SK-N-SH (cell line): ENCODE data around the gene NUPR2. TPM values are rescaled to one million over a fixed set of nuclear protein-coding genes. Genes with fewer than 3 reads are reported as not detected.

Experiments
- CTCF ChIA-PET: fragments of 300-600, 350-600 bp; formaldehyde crosslinking; extraction: SDS; loops from one replicate; lab custom pipeline; 2021; lab: Yijun Ruan, JAX
- POLR2A ChIA-PET: fragments of 350-600 bp; sonication (Branson Sonifier 250); formaldehyde crosslinking; extraction: SDS; loops from one replicate; lab custom pipeline; 2020; ENCODE audit warnings: antibody characterized with exemption, inconsistent platforms; lab: Yijun Ruan, JAX
- DNase-seq: peaks from one replicate; pipeline ENCODE4 v3.0.0; 2012
- H2AFZ ChIP-seq: fragments of 200-600 bp; sonication (generic); 2 replicates; pipeline ENCODE4 v1.8.1; 2016; ENCODE audit warnings: antibody characterized with exemption, mild to moderate bottlenecking, low read depth
- H3F3A ChIP-seq: fragments of 200-600 bp; sonication (generic); replicated peaks from 2 replicates; pipeline ENCODE3; 2016; ENCODE audit warnings: antibody characterized with exemption, mild to moderate bottlenecking; ENCODE audit not compliant: insufficient read depth
- H3K27ac ChIP-seq, 2 experiments: fragments of 200-500 bp in 1 of 2; fragments of 200-600 bp in 1 of 2; sonication (Bioruptor generic) in 1 of 2; sonication (generic), shearing (Covaris generic) in 1 of 2; 2 replicates each; pipeline versions ENCODE4 v1.5.1 to v1.6.1; 2014 to 2016; ENCODE audit warnings: low read depth in 2 of 2, inconsistent platforms in 1 of 2, low read length in 1 of 2, mild to moderate bottlenecking in 1 of 2, mixed read lengths in 1 of 2
- H3K27me3 ChIP-seq: fragments of 200-600 bp; sonication (generic), shearing (Covaris generic); 2 replicates; pipeline ENCODE4 v1.6.1; 2016; ENCODE audit warnings: mixed run types; ENCODE audit not compliant: insufficient read depth
- H3K36me3 ChIP-seq, 2 experiments: fragments of 200-500 bp in 1 of 2; fragments of 200-600 bp in 1 of 2; sonication (Bioruptor generic) in 1 of 2; sonication (generic) in 1 of 2; replicated peaks in 1 of 2; 2 replicates each; pipeline versions ENCODE3 to v1.5.1; 2014 to 2016; ENCODE audit warnings: low read length in 1 of 2, mild to moderate bottlenecking in 1 of 2; ENCODE audit not compliant: insufficient read depth in 2 of 2, control insufficient read depth in 1 of 2
- H3K4me1 ChIP-seq, 2 experiments: fragments of 200-500 bp in 1 of 2; fragments of 200-600 bp in 1 of 2; sonication (Bioruptor generic) in 1 of 2; sonication (generic), shearing (Covaris generic) in 1 of 2; 2 replicates each; pipeline versions ENCODE4 v1.5.1 to v1.6.1; 2014 to 2016; ENCODE audit warnings: low read depth in 1 of 2, low read length in 1 of 2, mixed run types in 1 of 2; ENCODE audit not compliant: insufficient read depth in 2 of 2, control insufficient read depth in 1 of 2
- H3K4me2 ChIP-seq: fragments of 200-600 bp; sonication (generic), shearing (Covaris generic); 2 replicates; pipeline ENCODE4 v1.6.1; 2017; ENCODE audit warnings: mixed run types
- H3K4me3 ChIP-seq, 2 experiments: fragments of 200-500 bp in 1 of 2; fragments of 200-600 bp in 1 of 2; sonication (Bioruptor generic) in 1 of 2; sonication (generic), shearing (Covaris generic) in 1 of 2; 2 replicates each; pipeline versions ENCODE4 v1.5.1 to v1.8.1; 2014 to 2016; ENCODE audit warnings: low read depth in 2 of 2, inconsistent platforms in 1 of 2, low read length in 1 of 2, mild to moderate bottlenecking in 1 of 2, mixed read lengths in 1 of 2, moderate library complexity in 1 of 2
- H3K79me2 ChIP-seq: fragments of 200-600 bp; sonication (generic); 2 replicates; pipeline ENCODE4 v1.8.1; 2017; ENCODE audit warnings: mild to moderate bottlenecking; ENCODE audit not compliant: insufficient read depth
- H3K9ac ChIP-seq: fragments of 200-600 bp; sonication (generic); 2 replicates; pipeline ENCODE4 v1.6.1; 2017; ENCODE audit warnings: mixed run types
- H3K9me2 ChIP-seq: fragments of 200-600 bp; sonication (generic); 2 replicates; pipeline ENCODE4 v1.6.1; 2017; ENCODE audit warnings: mixed run types
- H3K9me3 ChIP-seq: fragments of 200-600 bp; sonication (generic); 2 replicates; pipeline ENCODE4 v1.6.1; 2017; ENCODE audit warnings: mixed run types, mild to moderate bottlenecking, moderate library complexity
- H4K20me1 ChIP-seq: fragments of 200-600 bp; sonication (generic); 2 replicates; pipeline ENCODE4 v1.6.1; 2017; ENCODE audit warnings: mild to moderate bottlenecking, mixed run types; ENCODE audit not compliant: insufficient read depth
- EZH2phosphoT487 ChIP-seq: fragments of 200-600 bp; sonication (generic); IDR thresholded peaks from 2 replicates; pipeline ENCODE4 v1.6.1; 2017; ENCODE audit warnings: low read depth, mixed run types, mild to moderate bottlenecking, antibody characterized with exemption, moderate library complexity, borderline replicate concordance
- FOSL2 ChIP-seq: IDR thresholded peaks from 2 replicates; pipeline ENCODE4 v1.4.0; 2012; ENCODE audit warnings: low read depth, mild to moderate bottlenecking, moderate library complexity, borderline replicate concordance
- MEF2A ChIP-seq: IDR thresholded peaks from 2 replicates; pipeline ENCODE4 v1.4.0; 2012; ENCODE audit warnings: low read depth, borderline replicate concordance
- NRF1 ChIP-seq: IDR thresholded peaks from 2 replicates; pipeline ENCODE4 v1.6.1; 2012; ENCODE audit warnings: low read depth, mild to moderate bottlenecking, low read length
- PBX3 ChIP-seq: IDR thresholded peaks from 2 replicates; pipeline ENCODE4; 2012
- RCOR1 ChIP-seq: fragments of 150-350 bp; IDR thresholded peaks from 2 replicates; pipeline ENCODE4 v1.6.1; 2017; ENCODE audit warnings: antibody characterized with exemption, low read length
- REST ChIP-seq: IDR thresholded peaks from 2 replicates; pipeline ENCODE4 v1.6.1; 2012; ENCODE audit warnings: mild to moderate bottlenecking, low read depth, low read length, moderate library complexity
- SIN3A ChIP-seq: IDR thresholded peaks from 2 replicates; pipeline ENCODE4 v1.6.1; 2012; ENCODE audit warnings: low read depth, mild to moderate bottlenecking, low read length, moderate library complexity, borderline replicate concordance
- SMC3 ChIP-seq: IDR thresholded peaks from 2 replicates; pipeline ENCODE4 v1.6.1; 2012; ENCODE audit warnings: low read depth, low read length, improper control_type of control experiment
- USF1 ChIP-seq: IDR thresholded peaks from 2 replicates; pipeline ENCODE4 v1.4.0; 2012; ENCODE audit warnings: low read depth, borderline replicate concordance
- WGBS: methylation state at CpG from one replicate; pipeline ENCODE4 v1.1.6; 2017; ENCODE audit warnings: low lambda C conversion rate; 5-methylcytosine and 5-hydroxymethylcytosine counted together
- polyA plus RNA-seq, 3 experiments: library from polyadenylated mRNA; depleted of rRNA; stranded (reverse); fragments of >200 nt; gene quantifications; 2 replicates each; pipeline ENCODE4 v1.2.3, GENCODE V29; 2012

NUPR2 gene
- polyA plus RNA-seq, 1 of the 3 experiments (the other 2 are of a cell fraction), result not detected

- ChIA-PET CTCF (no interaction called here), POLR2A (no interaction called here)
- WGBS, result 8% methylated on average over 1 of the region's 1 CpG
These were observed 5.6 kb downstream of the NUPR2 start for GRCh38 chr7:56110611-56111010.

GRCh38 chr7:56107954-56108258 is 8.3 kb downstream of the NUPR2 start:
- WGBS, result 95% methylated on average over 1 of the region's 1 CpG
- H3K79me2 ChIP-seq, result peaks cover 34% of the 10 kb centered on the region
- POLR2A ChIA-PET, result no interaction called here

More at GRCh38 chr7:56110611-56111010, 5.6 kb downstream of the NUPR2 start:
- no peaks in the 10 kb centered on the region for H3K9me2 ChIP-seq
- H3F3A ChIP-seq, result peaks cover 3% of the 10 kb centered on the region
- no peaks in the 10 kb centered on the region for H4K20me1 ChIP-seq
- no peak overlapping the region for H3K4me2 ChIP-seq
- H3K36me3 ChIP-seq, result no peaks in the 10 kb centered on the region
- no peak overlapping the region for H3K9ac ChIP-seq
- no peak for DNase-seq
- TF ChIP-seq FOSL2, result no peak
- no peak for TF ChIP-seq EZH2phosphoT487
- no peak for TF ChIP-seq PBX3
- no peak overlapping the region for H3K27ac ChIP-seq
- no peaks in the 10 kb centered on the region; a peak in 1 of 4 replicates for H3K4me1 ChIP-seq
- no peaks in the 10 kb centered on the region for H3K9me3 ChIP-seq
- peaks cover 6% of the 10 kb centered on the region for H3K79me2 ChIP-seq
- H2AFZ ChIP-seq, result no peak overlapping the region
- no peak overlapping the region for H3K4me3 ChIP-seq
- H3K27me3 ChIP-seq, result peaks cover 8% of the 10 kb centered on the region; the same call in 1 of the 2 replicates

More at GRCh38 chr7:56107954-56108258, 8.3 kb downstream of the NUPR2 start:
- no peak for DNase-seq
- Histone ChIP-seq H3K9me3 (no peaks in the 10 kb centered on the region), H2AFZ (peak overlapping the region; percentile 98), H3K4me2 (no peak overlapping the region), H3K27ac (no peak overlapping the region), H3K9ac (no peak overlapping the region), H3F3A (peaks cover 14% of the 10 kb centered on the region), H3K9me2 (no peaks in the 10 kb centered on the region), H3K27me3 (no peaks in the 10 kb centered on the region; the same call in 1 of the 2 replicates), H3K4me1 (peaks cover 0 to 8% of the 10 kb centered on the region in 2 experiments; a peak in 2 of 4 replicates), H4K20me1 (peaks cover 25% of the 10 kb centered on the region), H3K36me3 (peaks cover 11 to 18% of the 10 kb centered on the region in 2 experiments), H3K4me3 (no peak overlapping the region)
- no peak for TF ChIP-seq RCOR1
- no peak for TF ChIP-seq SIN3A
- no peak for TF ChIP-seq MEF2A
- no peak for TF ChIP-seq NRF1
- no peak for TF ChIP-seq USF1
- TF ChIP-seq SMC3, result no peak
- no peak for TF ChIP-seq REST
- CTCF ChIA-PET, result no interaction called here
